ENCODE results near the gene ST3GAL5. TPM values are rescaled to one million over a fixed set of nuclear protein-coding genes. Genes with fewer than 3 reads are reported as not detected.

ST3GAL5 gene
- total and polyA plus RNA-seq, 2 donors (not counting 1 experiment from before 2014, with no cell fraction given): 6.2 to 10.9 TPM

DNA sequence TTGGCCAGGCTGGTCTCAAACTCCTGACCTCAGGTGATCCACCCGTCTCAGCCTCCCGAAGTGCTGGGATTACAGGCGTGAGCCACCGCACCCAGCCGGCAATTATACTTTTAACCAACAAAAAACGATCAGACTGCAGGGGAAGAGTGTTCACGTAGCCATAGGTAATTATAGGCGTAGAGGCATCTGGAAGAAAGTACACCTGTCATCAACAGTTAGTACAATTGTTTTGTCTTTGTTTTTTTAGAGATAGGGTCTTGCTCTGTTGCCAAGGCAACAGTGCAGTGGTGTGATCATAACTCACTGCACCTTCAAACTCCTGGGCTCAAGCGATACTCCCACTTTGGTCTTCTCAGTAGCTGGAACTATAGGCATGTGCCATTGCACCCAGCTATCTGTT, 20.0 kb downstream of the ST3GAL5 start:
- no peak overlapping the region for H3K4me2 ChIP-seq (ENCODE audit: extremely low read depth, insufficient read depth, low read length)
- TF ChIP-seq, protein P1, sequence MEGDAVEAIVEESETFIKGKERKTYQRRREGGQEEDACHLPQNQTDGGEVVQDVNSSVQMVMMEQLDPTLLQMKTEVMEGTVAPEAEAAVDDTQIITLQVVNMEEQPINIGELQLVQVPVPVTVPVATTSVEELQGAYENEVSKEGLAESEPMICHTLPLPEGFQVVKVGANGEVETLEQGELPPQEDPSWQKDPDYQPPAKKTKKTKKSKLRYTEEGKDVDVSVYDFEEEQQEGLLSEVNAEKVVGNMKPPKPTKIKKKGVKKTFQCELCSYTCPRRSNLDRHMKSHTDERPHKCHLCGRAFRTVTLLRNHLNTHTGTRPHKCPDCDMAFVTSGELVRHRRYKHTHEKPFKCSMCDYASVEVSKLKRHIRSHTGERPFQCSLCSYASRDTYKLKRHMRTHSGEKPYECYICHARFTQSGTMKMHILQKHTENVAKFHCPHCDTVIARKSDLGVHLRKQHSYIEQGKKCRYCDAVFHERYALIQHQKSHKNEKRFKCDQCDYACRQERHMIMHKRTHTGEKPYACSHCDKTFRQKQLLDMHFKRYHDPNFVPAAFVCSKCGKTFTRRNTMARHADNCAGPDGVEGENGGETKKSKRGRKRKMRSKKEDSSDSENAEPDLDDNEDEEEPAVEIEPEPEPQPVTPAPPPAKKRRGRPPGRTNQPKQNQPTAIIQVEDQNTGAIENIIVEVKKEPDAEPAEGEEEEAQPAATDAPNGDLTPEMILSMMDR (conservative IDR thresholded peaks at IDR 0.05 in 1 of 2, IDR thresholded peaks at IDR 0.05 in 1 of 2; ENCODE audit: low read depth in 1 of 2, low read length in 2 of 2): no peak
- TF ChIP-seq EZH2 (IDR thresholded peaks at IDR 0.05; ENCODE audit: low read length, missing control alignments): no peak
- no peak for DNase-seq (ENCODE audit: low read depth in 2 of 2)
- H3K9me3 ChIP-seq (ENCODE audit: control insufficient read depth, insufficient read depth, low read depth, low read length): no peaks in the 10 kb centered on the region
- no peaks in the 10 kb centered on the region for H3K36me3 ChIP-seq (ENCODE audit: control insufficient read depth, insufficient read depth, low read length)
- no peaks in the 10 kb centered on the region for H3K79me2 ChIP-seq (ENCODE audit: control insufficient read depth, insufficient read depth, low read length)
- H3K4me1 ChIP-seq (ENCODE audit: control insufficient read depth, extremely low read depth, insufficient read depth, low read length): no peaks in the 10 kb centered on the region
- no peak overlapping the region for H3K4me3 ChIP-seq (replicated peaks in 1 of 4; ENCODE audit: control extremely low read depth in 1 of 4, insufficient read depth in 1 of 4, low read depth in 3 of 4, low read length in 4 of 4)
- no peak overlapping the region for H2AFZ ChIP-seq (ENCODE audit: low read length)
- H4K20me1 ChIP-seq (ENCODE audit: control insufficient read depth, extremely low read depth, insufficient read depth, low read length): no peaks in the 10 kb centered on the region
- no peak overlapping the region for H3K9ac ChIP-seq (ENCODE audit: insufficient read depth, low read length)
- H3K27ac ChIP-seq (ENCODE audit: insufficient read depth, low read length): no peak overlapping the region
- no peaks in the 10 kb centered on the region for H3K27me3 ChIP-seq (ENCODE audit: control insufficient read depth, insufficient read depth, low read length)

DNA sequence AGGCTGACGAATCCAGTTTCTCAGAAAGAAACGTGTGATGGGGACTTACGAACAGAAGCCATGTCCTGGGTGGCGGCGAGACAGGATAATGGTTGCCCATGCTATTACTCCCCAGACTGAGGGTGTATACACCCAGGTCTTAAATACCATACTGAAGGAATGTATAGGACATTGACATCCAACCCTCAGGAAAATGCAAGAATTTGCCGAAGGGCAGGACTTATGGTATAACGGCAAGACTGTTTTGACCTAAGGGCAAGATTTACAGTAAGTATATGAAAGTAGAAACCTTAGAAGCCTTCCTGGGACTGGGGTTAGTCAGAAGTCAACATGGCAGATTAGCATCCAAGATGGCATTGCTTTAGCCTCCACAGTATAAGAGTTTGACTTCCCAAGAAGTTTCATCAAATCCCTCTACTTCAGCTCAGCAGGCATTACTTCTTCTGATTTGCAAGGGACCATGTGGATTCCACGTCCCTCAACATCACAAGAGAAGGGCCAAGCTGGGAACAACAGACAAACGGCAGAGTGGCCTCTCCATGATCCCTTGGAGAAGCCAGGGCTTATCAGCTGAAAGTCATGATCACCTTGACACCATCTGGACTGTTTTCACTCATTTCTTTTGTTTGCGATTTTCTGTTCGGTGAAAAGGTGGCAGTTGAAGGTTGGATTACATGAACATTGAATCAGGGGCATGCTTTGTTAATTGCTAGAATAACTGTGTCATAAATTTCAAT, 21.1 kb downstream of the ST3GAL5 start:
- Histone ChIP-seq H3K79me2 (ENCODE audit: control insufficient read depth, insufficient read depth, low read length) (no peaks in the 10 kb centered on the region), H3K4me2 (ENCODE audit: extremely low read depth, insufficient read depth, low read length) (no peak overlapping the region), H3K27ac (ENCODE audit: insufficient read depth, low read length) (no peak overlapping the region), H3K4me3 (replicated peaks in 1 of 4; ENCODE audit: control extremely low read depth in 1 of 4, insufficient read depth in 1 of 4, low read depth in 3 of 4, low read length in 4 of 4) (no peak overlapping the region), H4K20me1 (ENCODE audit: control insufficient read depth, extremely low read depth, insufficient read depth, low read length) (no peaks in the 10 kb centered on the region), H3K4me1 (ENCODE audit: control insufficient read depth, extremely low read depth, insufficient read depth, low read length) (no peaks in the 10 kb centered on the region), H3K9ac (ENCODE audit: insufficient read depth, low read length) (no peak overlapping the region), H3K36me3 (ENCODE audit: control insufficient read depth, insufficient read depth, low read length) (no peaks in the 10 kb centered on the region), H3K9me3 (ENCODE audit: control insufficient read depth, insufficient read depth, low read depth, low read length) (no peaks in the 10 kb centered on the region), H2AFZ (ENCODE audit: low read length) (no peak overlapping the region), H3K27me3 (ENCODE audit: control insufficient read depth, insufficient read depth, low read length) (no peaks in the 10 kb centered on the region)
- no peak for DNase-seq (ENCODE audit: low read depth in 2 of 2)
- TF ChIP-seq, protein P1 (conservative IDR thresholded peaks at IDR 0.05 in 1 of 2, IDR thresholded peaks at IDR 0.05 in 1 of 2; ENCODE audit: low read depth in 1 of 2, low read length in 2 of 2): no peak
- TF ChIP-seq EZH2 (IDR thresholded peaks at IDR 0.05; ENCODE audit: low read length, missing control alignments): no peak

DNA sequence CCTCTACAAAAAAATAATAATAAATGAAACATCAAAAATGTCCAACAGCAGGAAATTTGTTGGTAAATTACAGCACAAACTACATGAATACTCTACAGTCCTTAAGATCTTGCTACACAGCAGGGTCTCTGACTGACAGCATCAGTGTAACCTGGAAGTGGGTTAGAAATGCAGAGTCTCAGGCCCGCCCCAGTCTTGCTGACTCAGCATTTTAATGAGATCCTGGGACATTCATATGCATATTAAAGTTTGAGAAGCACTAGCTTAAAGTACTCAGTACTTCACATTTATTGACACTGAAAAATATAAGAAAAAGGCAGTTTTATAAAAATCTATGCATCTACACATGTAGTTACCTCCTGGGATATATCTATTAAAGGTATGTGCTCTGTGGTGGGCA, 21.7 kb downstream of the ST3GAL5 start:
- Histone ChIP-seq H3K4me1 (ENCODE audit: control insufficient read depth, extremely low read depth, insufficient read depth, low read length) (no peaks in the 10 kb centered on the region), H3K36me3 (ENCODE audit: control insufficient read depth, insufficient read depth, low read length) (no peaks in the 10 kb centered on the region)

More for the DNA sequence above, 21.7 kb downstream of the ST3GAL5 start:
- Histone ChIP-seq H3K4me2 (ENCODE audit: extremely low read depth, insufficient read depth, low read length) (no peak overlapping the region), H2AFZ (ENCODE audit: low read length) (no peak overlapping the region), H3K27ac (ENCODE audit: insufficient read depth, low read length) (no peak overlapping the region), H3K9ac (ENCODE audit: insufficient read depth, low read length) (no peak overlapping the region), H3K4me3 (replicated peaks in 1 of 4; ENCODE audit: control extremely low read depth in 1 of 4, insufficient read depth in 1 of 4, low read depth in 3 of 4, low read length in 4 of 4) (no peak overlapping the region), H3K27me3 (ENCODE audit: control insufficient read depth, insufficient read depth, low read length) (no peaks in the 10 kb centered on the region), H3K79me2 (ENCODE audit: control insufficient read depth, insufficient read depth, low read length) (no peaks in the 10 kb centered on the region), H4K20me1 (ENCODE audit: control insufficient read depth, extremely low read depth, insufficient read depth, low read length) (no peaks in the 10 kb centered on the region), H3K9me3 (ENCODE audit: control insufficient read depth, insufficient read depth, low read depth, low read length) (no peaks in the 10 kb centered on the region)
- DNase-seq (ENCODE audit: low read depth in 2 of 2): no peak
- TF ChIP-seq EZH2 (IDR thresholded peaks at IDR 0.05; ENCODE audit: low read length, missing control alignments): no peak
- TF ChIP-seq, protein P1 (conservative IDR thresholded peaks at IDR 0.05 in 1 of 2, IDR thresholded peaks at IDR 0.05 in 1 of 2; ENCODE audit: low read depth in 1 of 2, low read length in 2 of 2): no peak

All from fibroblast of lung (primary cell).